ENCODE results near the gene TMEM161A. TPM values are rescaled to one million over a fixed set of nuclear protein-coding genes. Genes with fewer than 3 reads are reported as not detected.

TMEM161A gene
- total and polyA plus RNA-seq, 9 of the 15 experiments (the other 6 are each of a cell fraction or from before 2014, with no cell fraction given), result 0.63 to 92.3 (median 38.9) TPM

- DNase-seq (ENCODE audit: extremely low read depth in 1 of 4, low spot score in 3 of 4), result peak; percentile 35 to 71 (median 56)
- Histone ChIP-seq H3K9me1 (ENCODE audit: control insufficient read depth, insufficient read depth, low read length) (peaks cover 2% of the 10 kb centered on the region), H3K27me3 (ENCODE audit: control insufficient read depth in 2 of 2, insufficient read depth in 2 of 2, low read length in 2 of 2) (no peaks in the 10 kb centered on the region), H3K27ac (ENCODE audit: extremely low read depth, low read depth, low read length) (peak overlapping the region; percentile 74), H3K9ac (ENCODE audit: insufficient read depth in 1 of 2, low read depth in 2 of 2, low read length in 2 of 2) (peak overlapping the region; percentile 42 to 77), H3K4me1 (replicated peaks in 1 of 2; ENCODE audit: control insufficient read depth in 2 of 2, insufficient read depth in 2 of 2, low read length in 2 of 2) (peaks cover 31 to 34% of the 10 kb centered on the region in 2 experiments; a peak in 4 of 5 replicates), H3K36me3 (ENCODE audit: control insufficient read depth, insufficient read depth, low read length) (peaks cover 6% of the 10 kb centered on the region; the same call in 1 of the 3 replicates), H3K4me3 (no peak overlapping the region), H3K79me2 (ENCODE audit: control insufficient read depth, insufficient read depth, low read length) (no peaks in the 10 kb centered on the region), H4K20me1 (replicated peaks; ENCODE audit: control insufficient read depth, insufficient read depth, low read length) (peaks cover 8% of the 10 kb centered on the region), H3K9me3 (replicated peaks; ENCODE audit: control insufficient read depth, insufficient read depth, low read depth, low read length) (no peaks in the 10 kb centered on the region), H2AFZ (ENCODE audit: low read depth, low read length) (0 out of 2 replicates have a peak overlapping the region, but pooled peaks have one; percentile 7), H3K4me2 (ENCODE audit: insufficient read depth, low read length) (peak overlapping the region; percentile 42)
- CTCF ChIA-PET (ENCODE audit: low intra/inter-chr PET ratio), result no interaction called here
- POLR2A ChIA-PET, result no interaction called here
- in situ Hi-C loops (cut with MboI) (no loop called here), intact Hi-C loops (cut with micrococcal nuclease) (loop anchor here (5.0 kb wide), 1 partner anchor 35 kb away; the partner anchor contains the start of gene TMEM161A)
- 16% methylated on average over 8 of the region's 8 CpGs for WGBS (ENCODE audit: insufficient coverage, low coverage, missing lambda C conversion rate)
- FAIRE-seq, result no peak
- BruUV-seq (replicated peaks), result no TSS peak
- ATAC-seq, result peak; percentile 79
- TF ChIP-seq GATA2 (CRISPR knock-in tag; IDR thresholded peaks at IDR 0.05), result no peak
- no peak for TF ChIP-seq PHB (CRISPR knock-in tag; IDR thresholded peaks at IDR 0.05)
- no peak for TF ChIP-seq DACH1 (IDR thresholded peaks at IDR 0.05; ENCODE audit: partially characterized antibody)
- no peak for TF ChIP-seq HOXB6 (CRISPR knock-in tag; IDR thresholded peaks at IDR 0.05; ENCODE audit: borderline replicate concordance)
- TF ChIP-seq, protein P1, sequence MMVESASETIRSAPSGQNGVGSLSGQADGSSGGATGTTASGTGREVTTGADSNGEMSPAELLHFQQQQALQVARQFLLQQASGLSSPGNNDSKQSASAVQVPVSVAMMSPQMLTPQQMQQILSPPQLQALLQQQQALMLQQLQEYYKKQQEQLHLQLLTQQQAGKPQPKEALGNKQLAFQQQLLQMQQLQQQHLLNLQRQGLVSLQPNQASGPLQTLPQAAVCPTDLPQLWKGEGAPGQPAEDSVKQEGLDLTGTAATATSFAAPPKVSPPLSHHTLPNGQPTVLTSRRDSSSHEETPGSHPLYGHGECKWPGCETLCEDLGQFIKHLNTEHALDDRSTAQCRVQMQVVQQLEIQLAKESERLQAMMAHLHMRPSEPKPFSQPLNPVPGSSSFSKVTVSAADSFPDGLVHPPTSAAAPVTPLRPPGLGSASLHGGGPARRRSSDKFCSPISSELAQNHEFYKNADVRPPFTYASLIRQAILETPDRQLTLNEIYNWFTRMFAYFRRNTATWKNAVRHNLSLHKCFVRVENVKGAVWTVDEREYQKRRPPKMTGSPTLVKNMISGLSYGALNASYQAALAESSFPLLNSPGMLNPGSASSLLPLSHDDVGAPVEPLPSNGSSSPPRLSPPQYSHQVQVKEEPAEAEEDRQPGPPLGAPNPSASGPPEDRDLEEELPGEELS (CRISPR knock-in tag; IDR thresholded peaks at IDR 0.05; ENCODE audit: borderline replicate concordance), result no peak; the same call in 1 of the 2 replicates
- TF ChIP-seq CHCHD3 (CRISPR knock-in tag; IDR thresholded peaks at IDR 0.05), result no peak
- no peak for TF ChIP-seq ZBTB17 (CRISPR knock-in tag; IDR thresholded peaks at IDR 0.05)
- no peak for TF ChIP-seq CBFA2T3 (IDR thresholded peaks at IDR 0.05)
- no peak for TF ChIP-seq ASH1L (IDR thresholded peaks at IDR 0.05; ENCODE audit: borderline replicate concordance, low read depth, partially characterized antibody)
- TF ChIP-seq SRF (CRISPR knock-in tag; IDR thresholded peaks at IDR 0.05), result no peak
- no peak for TF ChIP-seq HMG20B (CRISPR knock-in tag; IDR thresholded peaks at IDR 0.05)
- peak; percentile 80 for TF ChIP-seq RBFOX2 (IDR thresholded peaks at IDR 0.05; ENCODE audit: low read depth, low read length)
- TF ChIP-seq TRIM28 (IDR thresholded peaks at IDR 0.05), result no peak
- peak; percentile 67; the same call in 1 of the 2 replicates for TF ChIP-seq ATF4 (CRISPR knock-in tag; IDR thresholded peaks at IDR 0.05)
- no peak for TF ChIP-seq TFE3 (CRISPR knock-in tag; IDR thresholded peaks at IDR 0.05)
- TF ChIP-seq ETV6 (IDR thresholded peaks at IDR 0.05; ENCODE audit: borderline replicate concordance in 1 of 2, low read depth in 2 of 2, low read length in 1 of 2), result no peak
- no peak for TF ChIP-seq ETV6 (CRISPR knock-in tag; IDR thresholded peaks at IDR 0.05; ENCODE audit: borderline replicate concordance)
- TF ChIP-seq KDM2B (CRISPR knock-in tag; IDR thresholded peaks at IDR 0.05), result no peak
- TF ChIP-seq SMARCA4 (IDR thresholded peaks at IDR 0.05), result no peak
- TF ChIP-seq DIDO1 (tag; IDR thresholded peaks at IDR 0.05; ENCODE audit: low read depth), result no peak
Observed at GRCh38 chr19:19171821-19172532, 33.7 kb upstream of the TMEM161A start.
